HG02981 (cell line): ENCODE measurements around the gene BPIFB3.

Experiments used
- ATAC-seq: cut with Tn5 transposase; IDR thresholded peaks from one replicate; pipeline ENCODE4 v1.9.1; 2021; ENCODE audit warnings: mild to moderate bottlenecking, moderate library complexity; ENCODE audit not compliant: unreplicated experiment

Gene BPIFB3

GRCh38 chr20:33059741-33060390 lies 6.2 kb downstream of the BPIFB3 start:
- ATAC-seq, result no peak

GRCh38 chr20:33061658-33062028 lies 7.9 kb downstream of the BPIFB3 start:
- ATAC-seq, result no peak

GRCh38 chr20:33062105-33062824 lies 8.6 kb downstream of the BPIFB3 start:
- no peak for ATAC-seq

GRCh38 chr20:33062825-33063149 lies 9.1 kb downstream of the BPIFB3 start:
- ATAC-seq, result no peak

GRCh38 chr20:33063271-33063670 lies 9.6 kb downstream of the BPIFB3 start:
- no peak for ATAC-seq

- no peak for ATAC-seq
These were observed 11.0 kb downstream of the BPIFB3 start for GRCh38 chr20:33064572-33065287.

GRCh38 chr20:33065785-33066184 lies 12.1 kb downstream of the BPIFB3 start:
- ATAC-seq, result no peak

- ATAC-seq, result no peak
These were observed 14.1 kb downstream of the BPIFB3 start for GRCh38 chr20:33067806-33068205.

- no peak for ATAC-seq
These were observed 14.7 kb downstream of the BPIFB3 start for GRCh38 chr20:33068251-33068939.

GRCh38 chr20:33069673-33070072 lies 16.0 kb downstream of the BPIFB3 start:
- ATAC-seq, result no peak

- ATAC-seq, result no peak
These were observed 16.7 kb downstream of the BPIFB3 start for GRCh38 chr20:33070111-33071053.

GRCh38 chr20:33071198-33071597 lies 17.5 kb downstream of the BPIFB3 start:
- no peak for ATAC-seq

- ATAC-seq, result no peak
These were observed 18.7 kb downstream of the BPIFB3 start for GRCh38 chr20:33072362-33072761.

- ATAC-seq, result no peak
These were observed 19.1 kb downstream of the BPIFB3 start for GRCh38 chr20:33072813-33073212.

GRCh38 chr20:33074675-33075074 lies 21.0 kb downstream of the BPIFB3 start:
- no peak for ATAC-seq

- ATAC-seq, result no peak
These were observed 21.6 kb downstream of the BPIFB3 start for GRCh38 chr20:33075281-33075680.

- no peak for ATAC-seq
These were observed 23.1 kb downstream of the BPIFB3 start for GRCh38 chr20:33076662-33077372.

GRCh38 chr20:33079259-33079658 lies 25.6 kb downstream of the BPIFB3 start, which contains the start of gene BPIFB4:
BPIFB4 (plus strand) TSS chr20:33079643; CDS start chr20:33081527, 1,884 bp downstream.
- no peak for ATAC-seq

- ATAC-seq, result no peak
These were observed 27.9 kb downstream of the BPIFB3 start for GRCh38 chr20:33081411-33082154.
